Smooth muscle cell of the brain vasculature (primary cell): ENCODE data around the gene PCDHGA4.
"Not testable (repeated sequence)": the region's sequence is repeated elsewhere in the genome, so short reads cannot be mapped to it uniquely, and the experiment has no call there.

ENCODE experiments used
- DNase-seq: peaks from one replicate; pipeline ENCODE4 v3.0.0-alpha.2; 2012; ENCODE audit warnings: low read depth, low spot score

PCDHGA4 gene

GRCh38 chr5:141384471-141385267, 29.8 kb downstream of the PCDHGA4 start:
- no peak for DNase-seq

- not testable (repeated sequence) for DNase-seq
Measured at GRCh38 chr5:141387557-141388311, 32.9 kb downstream of the PCDHGA4 start, which contains the start of gene PCDHGB4. Gene PCDHGB4 (plus strand): TSS chr5:141387698. CDS start chr5:141387885, 187 bp downstream.

- DNase-seq, result no peak
Measured at GRCh38 chr5:141388661-141389060, 33.8 kb downstream of the PCDHGA4 start.

- DNase-seq, result no peak
Measured at GRCh38 chr5:141389153-141390042, 34.6 kb downstream of the PCDHGA4 start.

GRCh38 chr5:141392429-141393198, 37.8 kb downstream of the PCDHGA4 start, which contains the start of gene PCDHGA8:
Gene PCDHGA8 (plus strand): TSS chr5:141392633. CDS start chr5:141392814, 181 bp downstream.
- DNase-seq, result no peak

GRCh38 chr5:141393267-141393666, 38.4 kb downstream of the PCDHGA4 start:
- DNase-seq, result no peak

GRCh38 chr5:141394401-141395187, 39.8 kb downstream of the PCDHGA4 start:
- not testable (repeated sequence) for DNase-seq

- not testable (repeated sequence) for DNase-seq
Measured at GRCh38 chr5:141397756-141398551, 43.1 kb downstream of the PCDHGA4 start, which contains the start of gene PCDHGB5. Gene PCDHGB5 (plus strand): TSS chr5:141397947. CDS start chr5:141398128, 181 bp downstream.

- no peak for DNase-seq
Measured at GRCh38 chr5:141398608-141399007, 43.8 kb downstream of the PCDHGA4 start.

- DNase-seq, result no peak
Measured at GRCh38 chr5:141399555-141400258, 44.9 kb downstream of the PCDHGA4 start.

- no peak for DNase-seq
Measured at GRCh38 chr5:141402553-141403243, 47.9 kb downstream of the PCDHGA4 start, which contains the start of gene PCDHGA9. Gene PCDHGA9 (plus strand): TSS chr5:141402778. CDS start chr5:141402953, 175 bp downstream.

- DNase-seq, result no peak
Measured at GRCh38 chr5:141403387-141403786, 48.6 kb downstream of the PCDHGA4 start.
